HCT116 (cell line): ENCODE measurements around the gene MUC5B.

Source experiments
- ATF3 ChIP-seq: IDR thresholded peaks from 2 replicates; pipeline ENCODE4 v1.6.1; 2012
- CTCF ChIP-seq, 3 experiments: fragments of 200-600 bp in 1 of 3; sonication (generic) in 1 of 3; IDR thresholded peaks in 2 of 3; conservative IDR thresholded peaks in 1 of 3; 2 replicates each; pipeline ENCODE4 v1.5.1; 2012 to 2017; ENCODE audit warnings: low read depth in 2 of 3, low read length in 2 of 3, antibody characterized with exemption in 1 of 3, borderline replicate concordance in 1 of 3, control low read depth in 1 of 3, mild to moderate bottlenecking in 1 of 3, mixed read lengths in 1 of 3, mixed run types in 1 of 3, moderate library complexity in 1 of 3; ENCODE audit not compliant: insufficient read depth in 1 of 3
- EGR1 ChIP-seq: IDR thresholded peaks from 2 replicates; pipeline ENCODE4 v1.6.1; 2012; ENCODE audit warnings: low read depth
- EZH2 ChIP-seq: fragments of 200-600 bp; sonication (generic); IDR thresholded peaks from 2 replicates; pipeline ENCODE4 v1.6.1; 2017; ENCODE audit warnings: antibody characterized with exemption, mixed run types
- FOSL1 ChIP-seq: IDR thresholded peaks from 2 replicates; pipeline ENCODE4 v1.6.1; 2012; ENCODE audit warnings: low read depth
- POLR2A ChIP-seq: IDR thresholded peaks from 2 replicates; pipeline ENCODE4 v1.7.0; 2011; ENCODE audit warnings: borderline replicate concordance; ENCODE audit not compliant: insufficient read depth, insufficient read length; ENCODE audit errors: extremely low read depth
- POLR2AphosphoS5 ChIP-seq: IDR thresholded peaks from 2 replicates; pipeline ENCODE4 v1.6.1; 2011; ENCODE audit warnings: mild to moderate bottlenecking, low read depth, low read length, moderate library complexity
- REST ChIP-seq: IDR thresholded peaks from 2 replicates; pipeline ENCODE4 v1.6.1; 2012; ENCODE audit warnings: low read depth
- YY1 ChIP-seq: IDR thresholded peaks from 2 replicates; pipeline ENCODE4 v1.6.1; 2011; ENCODE audit warnings: low read length, low read depth, moderate library complexity, mild to moderate bottlenecking; ENCODE audit not compliant: insufficient replicate concordance; ENCODE audit errors: extremely low read depth
- TF ChIP-seq, protein P1 (sequence below): IDR thresholded peaks from 2 replicates; pipeline ENCODE4 v1.6.1; 2012

- no peak for TF ChIP-seq EZH2
- no peak for TF ChIP-seq POLR2AphosphoS5
- TF ChIP-seq EGR1: no peak
- TF ChIP-seq CTCF (IDR thresholded peaks at IDR 0.05 in 2 of 3, conservative IDR thresholded peaks at IDR 0.05 in 1 of 3; ENCODE audit: borderline replicate concordance in 1 of 3, insufficient read depth in 1 of 3, low read depth in 2 of 3, low read length in 2 of 3): no peak
- no peak for TF ChIP-seq REST
- TF ChIP-seq, protein P1, sequence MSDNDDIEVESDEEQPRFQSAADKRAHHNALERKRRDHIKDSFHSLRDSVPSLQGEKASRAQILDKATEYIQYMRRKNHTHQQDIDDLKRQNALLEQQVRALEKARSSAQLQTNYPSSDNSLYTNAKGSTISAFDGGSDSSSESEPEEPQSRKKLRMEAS: no peak
- TF ChIP-seq ATF3: no peak
- no peak for TF ChIP-seq FOSL1
- TF ChIP-seq YY1: no peak
- no peak for TF ChIP-seq POLR2A
Observed at GRCh38 chr11:1232021-1232882, 9.4 kb downstream of the MUC5B start.
